Skeletal muscle cell (primary cell): ENCODE results near the gene NPHP1.
"Not testable (repeated sequence)": the region's sequence is repeated elsewhere in the genome, so short reads cannot be mapped to it uniquely, and the experiment has no call there.

ENCODE experiments used
- DNase-seq: peaks from one replicate; pipeline ENCODE4 v3.0.0-alpha.2; 2010; ENCODE audit warnings: low read depth
- H3K4me3 ChIP-seq: 2 replicates; pipeline ENCODE4 v1.5.1; 2011; ENCODE audit warnings: low read depth, mild to moderate bottlenecking, control low read depth, low read length, moderate library complexity

NPHP1 gene

DNA sequence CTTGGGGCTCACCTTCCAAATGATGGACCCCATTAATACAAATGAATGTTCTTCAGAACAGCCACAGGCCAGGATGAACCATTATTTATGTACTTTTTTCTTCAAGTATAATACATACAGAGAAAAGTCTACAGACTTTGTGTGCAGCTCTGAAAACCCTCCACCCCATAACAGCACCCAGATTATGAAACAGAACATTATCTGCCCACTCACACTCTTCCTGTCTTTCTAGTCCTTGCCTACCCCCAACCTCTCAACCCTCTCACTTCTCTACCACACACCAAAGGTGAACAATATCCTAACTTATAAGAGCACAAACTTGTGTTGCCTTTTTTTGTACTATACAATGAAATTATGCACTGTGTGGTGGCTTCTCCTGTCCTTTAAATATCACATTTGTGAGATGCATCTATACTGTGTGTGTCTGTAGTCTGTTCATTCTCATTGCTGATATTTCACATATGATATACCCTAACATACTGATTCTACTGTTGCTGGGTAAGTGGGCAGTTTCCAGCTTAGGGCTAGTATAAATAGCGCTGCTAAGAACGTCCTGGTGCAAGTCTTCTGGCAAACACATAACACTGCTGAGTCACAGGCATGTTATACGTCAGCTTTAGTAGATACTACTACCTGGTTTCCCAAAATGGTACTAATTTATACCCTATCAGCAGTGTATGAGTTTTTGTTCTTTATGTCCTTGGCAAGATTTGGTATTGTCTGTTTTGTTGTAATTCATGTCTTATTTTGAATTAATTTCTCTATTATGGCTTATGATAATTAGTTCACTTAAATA is 1.0 kb upstream of the NPHP1 start:
- H3K4me3 ChIP-seq: no peak overlapping the region
- no peak for DNase-seq

DNA sequence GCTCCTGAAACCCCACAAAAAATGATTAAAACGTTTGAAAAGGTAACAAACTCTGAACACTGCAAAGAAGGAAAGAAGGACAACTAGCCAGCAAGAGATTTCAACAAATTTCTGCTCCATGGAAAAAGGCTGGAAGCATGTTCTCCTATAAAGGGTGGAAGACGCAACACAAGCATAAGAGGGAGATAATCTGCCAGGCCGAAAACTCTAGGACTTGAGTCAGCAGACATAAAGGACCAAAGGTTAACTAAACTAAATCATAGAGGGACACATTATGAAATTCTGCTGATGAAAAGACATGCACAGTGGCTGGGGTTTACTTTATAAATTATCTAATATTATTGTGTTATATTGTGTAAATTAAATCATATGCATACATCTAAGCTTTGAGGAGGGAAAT is 6.8 kb downstream of the NPHP1 start:
- no peak for DNase-seq
- H3K4me3 ChIP-seq: no peak overlapping the region

DNA sequence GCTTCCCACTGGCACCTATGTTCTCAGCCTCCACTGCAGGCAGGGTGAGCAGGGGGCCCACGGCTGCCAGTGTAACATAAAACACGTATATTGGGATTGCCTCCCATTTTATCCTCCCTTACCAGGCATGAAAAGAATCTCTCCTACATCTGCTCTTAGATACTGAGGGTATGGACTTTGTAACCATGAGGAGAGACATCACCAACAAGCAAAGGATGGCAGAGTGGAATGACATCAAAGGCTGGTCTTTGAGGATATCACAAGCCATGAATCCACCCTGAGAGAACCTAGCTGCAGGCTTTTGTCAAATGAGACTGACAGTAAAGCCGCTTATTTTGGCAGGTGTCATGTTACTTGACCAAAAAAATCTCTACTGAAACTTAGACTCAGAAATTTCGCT is 7.4 kb downstream of the NPHP1 start:
- no peak for DNase-seq
- H3K4me3 ChIP-seq: no peak overlapping the region

DNA sequence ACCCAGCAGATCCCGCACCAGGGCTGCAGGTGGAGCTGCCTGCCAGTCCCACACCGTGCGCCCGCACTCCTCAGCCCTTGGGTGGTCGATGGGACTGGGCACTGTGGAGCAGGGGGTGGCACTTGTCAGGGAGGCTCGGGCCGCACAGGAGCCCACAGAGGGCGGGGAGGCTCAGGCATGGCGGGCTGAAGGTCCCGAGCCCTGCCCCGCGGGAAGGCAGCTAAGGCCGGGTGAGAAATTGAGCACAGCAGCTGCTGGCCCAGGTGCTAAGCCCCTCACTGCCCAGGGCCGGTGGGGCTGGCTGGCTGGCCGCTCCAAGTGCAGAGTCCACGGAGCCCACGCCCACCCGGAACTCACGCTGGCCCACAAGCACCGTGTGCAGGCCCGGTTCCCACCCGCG is 14.6 kb downstream of the NPHP1 start:
- not testable (repeated sequence) for DNase-seq, H3K4me3 ChIP-seq

GRCh38 chr2:110182449-110182848 is 22.4 kb downstream of the NPHP1 start:
- no peak for DNase-seq
- H3K4me3 ChIP-seq: no peak overlapping the region

GRCh38 chr2:110180036-110180435 is 24.8 kb downstream of the NPHP1 start:
- no peak for DNase-seq
- no peak overlapping the region for H3K4me3 ChIP-seq

- H3K4me3 ChIP-seq: no peak overlapping the region
Observed at GRCh38 chr2:110173523-110173922, 31.3 kb downstream of the NPHP1 start.

DNA sequence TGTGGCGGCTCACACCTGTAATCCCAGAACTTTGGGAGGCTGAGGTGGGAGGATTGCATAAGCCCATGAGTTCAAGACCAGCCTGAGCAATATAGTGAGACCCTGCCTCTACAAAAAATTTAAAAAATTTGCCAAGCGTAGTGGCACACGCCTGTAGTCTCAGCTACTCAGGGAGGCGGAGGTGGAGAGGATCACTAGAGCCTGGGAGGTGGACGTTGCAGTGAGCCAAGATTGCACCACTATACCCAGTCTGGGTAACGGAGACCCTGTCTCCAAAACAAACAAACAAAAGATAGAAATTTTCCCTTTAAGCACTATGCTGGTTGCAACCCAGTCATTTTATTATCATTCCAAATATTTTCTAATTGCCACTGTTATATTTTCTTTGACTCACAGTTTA is 32.3 kb downstream of the NPHP1 start:
- no peak for DNase-seq
- H3K4me3 ChIP-seq: no peak overlapping the region

More at GRCh38 chr2:110173523-110173922, 31.3 kb downstream of the NPHP1 start:
- peak; percentile 47 for DNase-seq

- H3K4me3 ChIP-seq: no peak overlapping the region
- DNase-seq: no peak
Observed at GRCh38 chr2:110170102-110170501, 34.7 kb downstream of the NPHP1 start.

- DNase-seq: no peak
- no peak overlapping the region for H3K4me3 ChIP-seq
Observed at GRCh38 chr2:110167326-110168000, 37.4 kb downstream of the NPHP1 start.

- no peak for DNase-seq
- no peak overlapping the region for H3K4me3 ChIP-seq
Observed at GRCh38 chr2:110166266-110166665, 38.5 kb downstream of the NPHP1 start.

DNA sequence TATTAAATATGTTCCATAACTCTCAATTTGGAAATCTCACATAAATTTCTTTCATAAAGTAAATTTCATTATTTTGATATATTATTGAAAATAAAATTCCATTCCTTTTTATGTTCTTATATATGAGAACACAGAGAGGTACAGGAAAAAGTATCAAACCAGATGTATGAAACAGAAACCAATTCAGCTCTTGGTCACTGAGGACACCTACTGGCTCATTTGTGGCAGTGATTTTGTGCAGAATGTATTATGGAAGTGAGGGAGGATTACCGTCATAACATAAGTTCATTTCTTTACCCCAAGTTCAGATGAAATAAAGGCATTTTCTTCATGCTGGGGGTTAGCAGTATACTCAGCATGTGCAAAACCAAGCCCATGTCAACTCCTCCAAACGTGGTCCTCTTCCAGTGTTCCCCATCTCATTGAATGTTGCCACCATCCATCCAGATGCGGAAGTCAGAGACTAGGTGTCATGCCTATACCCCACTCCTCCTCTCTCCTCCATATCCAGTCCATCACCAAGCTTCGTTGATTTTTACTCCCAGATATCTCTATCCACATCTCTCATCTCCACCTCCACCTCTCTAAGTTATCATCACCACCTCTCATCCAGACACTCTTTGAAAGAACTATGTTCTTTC is 47.5 kb downstream of the NPHP1 start:
- peak; percentile 31 for DNase-seq
- H3K4me3 ChIP-seq: no peak overlapping the region

GRCh38 chr2:110154828-110155227 is 50.0 kb downstream of the NPHP1 start:
- H3K4me3 ChIP-seq, DNase-seq: not testable (repeated sequence)

- not testable (repeated sequence) for DNase-seq, H3K4me3 ChIP-seq
Observed at GRCh38 chr2:110154188-110154587, 50.6 kb downstream of the NPHP1 start.

- no peak overlapping the region for H3K4me3 ChIP-seq
- no peak for DNase-seq
Observed at GRCh38 chr2:110153416-110153815, 51.4 kb downstream of the NPHP1 start.

- no peak for DNase-seq
- no peak overlapping the region for H3K4me3 ChIP-seq
Observed at GRCh38 chr2:110152943-110153342, 51.9 kb downstream of the NPHP1 start.

DNA sequence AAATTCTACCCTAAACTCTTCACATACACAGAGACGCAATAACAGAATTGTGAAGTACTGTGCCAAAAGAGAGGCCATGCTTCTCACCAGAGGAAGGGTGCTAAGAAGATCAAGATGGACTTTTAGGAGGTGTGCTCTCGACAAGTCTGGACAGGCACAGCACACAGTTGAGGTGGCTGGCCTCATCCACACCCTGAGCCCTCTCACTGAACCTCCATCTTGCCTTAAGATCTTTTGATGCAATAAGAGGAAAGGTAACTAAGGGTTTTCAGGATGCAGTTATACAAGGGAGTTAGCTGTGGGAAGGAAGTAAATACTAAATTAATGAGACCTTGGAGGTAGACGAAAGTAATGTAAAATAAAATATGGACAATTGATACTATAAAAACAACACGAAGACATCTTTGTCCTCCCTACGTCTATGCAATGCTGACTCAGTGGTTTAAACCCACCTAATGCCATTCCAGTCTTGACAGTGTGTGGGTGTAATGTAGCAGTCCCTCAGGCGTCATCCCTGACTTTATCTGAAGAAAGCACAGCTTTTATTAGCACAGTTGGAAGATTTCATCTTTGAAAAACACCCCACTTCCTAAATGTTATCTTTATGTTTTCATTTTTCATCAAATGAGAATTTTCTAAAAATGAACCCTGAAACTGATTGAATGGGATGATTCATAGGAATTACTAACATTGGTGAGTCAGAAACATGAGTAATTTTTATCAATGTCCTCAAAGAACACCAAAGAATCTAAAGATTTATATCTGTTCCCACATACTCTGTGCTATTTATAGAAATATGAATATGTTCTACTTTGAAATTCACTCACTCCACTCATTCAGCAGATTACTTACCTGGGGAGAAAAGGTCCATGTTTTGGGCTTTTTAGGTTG is 55.2 kb downstream of the NPHP1 start:
- DNase-seq: peak; percentile 66

DNA sequence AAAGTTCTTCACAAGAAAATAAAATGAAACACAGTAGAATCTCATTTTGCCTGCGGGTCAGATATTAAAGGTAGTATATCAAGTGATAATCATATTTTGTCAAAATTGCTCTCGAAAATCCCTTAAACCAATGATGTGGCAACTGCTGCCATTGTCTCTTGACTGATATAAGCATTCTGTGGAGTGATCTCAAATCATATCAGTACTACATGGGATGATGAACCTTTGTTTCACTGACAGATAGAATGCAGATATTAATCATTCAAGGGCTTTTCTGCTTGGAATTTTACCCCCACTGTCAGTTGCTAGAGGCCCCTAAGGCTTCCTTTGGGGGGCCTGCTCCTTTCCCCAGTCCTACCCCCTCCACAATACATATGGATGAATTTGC is 57.9 kb downstream of the NPHP1 start:
- no peak overlapping the region for H3K4me3 ChIP-seq
- DNase-seq: no peak

More for the DNA sequence above, 55.2 kb downstream of the NPHP1 start:
- no peak overlapping the region for H3K4me3 ChIP-seq

DNA sequence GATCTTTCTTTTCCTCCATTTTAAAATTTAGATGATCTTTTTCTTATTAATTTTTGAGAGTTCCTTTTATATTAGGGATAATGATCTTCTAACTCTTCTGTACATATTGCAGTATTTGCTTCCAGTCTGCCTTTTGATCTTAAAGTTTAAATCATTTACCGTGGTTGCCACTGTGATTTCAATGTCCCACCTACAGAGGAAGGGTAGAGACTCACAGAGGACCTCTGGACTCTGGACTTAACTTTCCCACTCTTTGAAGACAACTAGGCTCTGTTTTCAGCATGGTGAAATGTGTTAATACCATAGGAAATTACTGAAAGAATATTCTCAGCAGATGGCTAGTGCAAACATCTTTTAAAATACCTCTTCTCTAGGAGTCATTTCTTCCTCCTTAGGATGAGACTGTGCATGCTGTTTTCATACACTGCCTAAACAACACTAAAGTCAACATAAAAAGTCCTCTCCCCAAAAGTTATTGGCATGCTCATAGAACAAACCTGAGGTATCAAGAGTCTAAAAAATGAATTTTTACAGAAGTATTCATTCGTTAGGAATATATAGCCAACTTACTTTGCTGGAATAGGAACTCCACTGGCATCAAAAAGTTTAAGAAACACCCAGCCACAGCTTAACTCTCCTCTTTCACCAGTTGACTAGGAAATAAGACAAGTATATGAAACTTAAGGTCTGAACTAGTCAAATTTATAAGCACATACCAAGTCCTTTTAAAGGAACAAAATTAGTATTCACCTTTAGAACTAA is 58.4 kb downstream of the NPHP1 start:
- no peak for DNase-seq
- H3K4me3 ChIP-seq: no peak overlapping the region
